ENCODE measurements around the gene SBK3.

DNA sequence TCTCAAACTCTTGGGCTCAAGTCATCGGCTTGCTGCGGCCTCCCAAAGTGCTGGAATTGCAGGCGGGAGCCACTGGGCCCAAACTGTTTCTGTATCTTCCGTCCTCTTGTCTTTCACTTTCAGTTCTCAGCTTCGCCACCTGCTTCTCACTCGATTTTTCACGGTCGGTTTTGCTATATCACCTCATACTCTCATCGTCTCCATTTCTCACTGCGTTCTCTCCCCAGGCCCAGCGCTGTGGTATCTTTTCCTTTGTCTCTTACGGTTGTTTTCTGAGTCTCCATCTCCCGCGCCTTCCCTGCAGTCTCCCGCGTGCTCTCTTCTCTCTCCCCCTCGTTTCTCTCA lies 42.2 kb downstream of the SBK3 start:
- TF ChIP-seq, protein P1, sequence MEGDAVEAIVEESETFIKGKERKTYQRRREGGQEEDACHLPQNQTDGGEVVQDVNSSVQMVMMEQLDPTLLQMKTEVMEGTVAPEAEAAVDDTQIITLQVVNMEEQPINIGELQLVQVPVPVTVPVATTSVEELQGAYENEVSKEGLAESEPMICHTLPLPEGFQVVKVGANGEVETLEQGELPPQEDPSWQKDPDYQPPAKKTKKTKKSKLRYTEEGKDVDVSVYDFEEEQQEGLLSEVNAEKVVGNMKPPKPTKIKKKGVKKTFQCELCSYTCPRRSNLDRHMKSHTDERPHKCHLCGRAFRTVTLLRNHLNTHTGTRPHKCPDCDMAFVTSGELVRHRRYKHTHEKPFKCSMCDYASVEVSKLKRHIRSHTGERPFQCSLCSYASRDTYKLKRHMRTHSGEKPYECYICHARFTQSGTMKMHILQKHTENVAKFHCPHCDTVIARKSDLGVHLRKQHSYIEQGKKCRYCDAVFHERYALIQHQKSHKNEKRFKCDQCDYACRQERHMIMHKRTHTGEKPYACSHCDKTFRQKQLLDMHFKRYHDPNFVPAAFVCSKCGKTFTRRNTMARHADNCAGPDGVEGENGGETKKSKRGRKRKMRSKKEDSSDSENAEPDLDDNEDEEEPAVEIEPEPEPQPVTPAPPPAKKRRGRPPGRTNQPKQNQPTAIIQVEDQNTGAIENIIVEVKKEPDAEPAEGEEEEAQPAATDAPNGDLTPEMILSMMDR (tag by site-specific recombination; IDR thresholded peaks at IDR 0.05) = no peak
- TF ChIP-seq ZNF274 (IDR thresholded peaks at IDR 0.05; ENCODE audit: low read length) (no peak), ZNF274 (tag by site-specific recombination; IDR thresholded peaks at IDR 0.05; ENCODE audit: borderline replicate concordance) (no peak), ZNF24 (tag by site-specific recombination; IDR thresholded peaks at IDR 0.05) (no peak), TCF7L2 (IDR thresholded peaks at IDR 0.05; ENCODE audit: borderline replicate concordance, low read depth, low read length) (no peak), SETDB1 (IDR thresholded peaks at IDR 0.05; ENCODE audit: insufficient read length, low read length) (no peak), ZNF654 (tag by site-specific recombination; IDR thresholded peaks at IDR 0.05; ENCODE audit: low read depth) (no peak), ZNF416 (tag by site-specific recombination; IDR thresholded peaks at IDR 0.05) (no peak), ZNF624 (tag by site-specific recombination; IDR thresholded peaks at IDR 0.05) (no peak)
- TF ChIP-seq, protein P2, sequence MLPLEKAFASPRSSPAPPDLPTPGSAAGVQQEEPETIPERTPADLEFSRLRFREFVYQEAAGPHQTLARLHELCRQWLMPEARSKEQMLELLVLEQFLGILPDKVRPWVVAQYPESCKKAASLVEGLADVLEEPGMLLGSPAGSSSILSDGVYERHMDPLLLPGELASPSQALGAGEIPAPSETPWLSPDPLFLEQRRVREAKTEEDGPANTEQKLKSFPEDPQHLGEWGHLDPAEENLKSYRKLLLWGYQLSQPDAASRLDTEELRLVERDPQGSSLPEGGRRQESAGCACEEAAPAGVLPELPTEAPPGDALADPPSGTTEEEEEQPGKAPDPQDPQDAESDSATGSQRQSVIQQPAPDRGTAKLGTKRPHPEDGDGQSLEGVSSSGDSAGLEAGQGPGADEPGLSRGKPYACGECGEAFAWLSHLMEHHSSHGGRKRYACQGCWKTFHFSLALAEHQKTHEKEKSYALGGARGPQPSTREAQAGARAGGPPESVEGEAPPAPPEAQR (tag by site-specific recombination; IDR thresholded peaks at IDR 0.05) = no peak
